HEK293 (cell line): ENCODE results near the gene FNDC3A.

Source experiments
- CTCF ChIA-PET: fragments of 350-600 bp; formaldehyde crosslinking; extraction: SDS; loops from one replicate; lab custom pipeline; 2021; ENCODE audit warnings: antibody characterized with exemption; lab: Yijun Ruan, JAX
- POLR2A ChIA-PET: fragments of 300-600 bp; formaldehyde crosslinking; extraction: SDS; loops from one replicate; lab custom pipeline; 2020; ENCODE audit warnings: antibody characterized with exemption, inconsistent platforms; lab: Yijun Ruan, JAX
- H3K27ac ChIP-seq: fragments of 200-500 bp; sonication (Bioruptor generic); 2 replicates; pipeline ENCODE4 v1.5.1; 2014; ENCODE audit warnings: low read depth, low read length, control low read depth, inconsistent platforms; ENCODE audit errors: extremely low read depth
- H3K36me3 ChIP-seq, 2 experiments: fragments of 200-500 bp in 1 of 2; sonication (Bioruptor generic) in 1 of 2; 1 replicate in 1 of 2; 2 replicates in 1 of 2; pipeline ENCODE4 v1.5.1; 2014 to 2017; ENCODE audit warnings: inconsistent platforms in 2 of 2, low read length in 2 of 2; ENCODE audit not compliant: control insufficient read depth in 2 of 2, insufficient read depth in 1 of 2
- H3K4me1 ChIP-seq: fragments of 200-500 bp; sonication (Bioruptor generic); 2 replicates; pipeline ENCODE4 v1.5.1; 2014; ENCODE audit warnings: mild to moderate bottlenecking, low read length, inconsistent platforms; ENCODE audit not compliant: control insufficient read depth, insufficient read depth
- H3K4me3 ChIP-seq: 2 replicates; pipeline ENCODE4 v1.5.1; 2011; ENCODE audit warnings: low read depth, mild to moderate bottlenecking, control low read depth, low read length, moderate library complexity
- H3K9me3 ChIP-seq: fragments of 200-500 bp; sonication (Bioruptor generic); 2 replicates; pipeline ENCODE4 v1.5.1; 2014; ENCODE audit warnings: low read depth, low read length, inconsistent platforms; ENCODE audit not compliant: control insufficient read depth, insufficient read depth
- HOXC10 ChIP-seq: sonication (generic); formaldehyde crosslinking; IDR thresholded peaks from 2 replicates; pipeline ENCODE4 v1.8.1; 2023; ENCODE audit warnings: mild to moderate bottlenecking, missing genetic modification reagents
- SALL2 ChIP-seq: fragments of 450-650 bp; formaldehyde crosslinking; IDR thresholded peaks from 2 replicates; pipeline ENCODE4 v1.5.0; 2017; ENCODE audit warnings: missing biosample characterization, mild to moderate bottlenecking, missing genetic modification characterization, borderline replicate concordance
- SETDB1 ChIP-seq: IDR thresholded peaks from one replicate; pipeline ENCODE4 v1.6.1; 2017; ENCODE audit warnings: mild to moderate bottlenecking, low read length, moderate library complexity, mixed read lengths; ENCODE audit not compliant: insufficient read length
- YY2 ChIP-seq: fragments of 450-650 bp; formaldehyde crosslinking; IDR thresholded peaks from 2 replicates; pipeline ENCODE4 v1.5.1; 2016; ENCODE audit warnings: missing biosample characterization, missing genetic modification characterization
- ZFP3 ChIP-seq: fragments of 450-650 bp; formaldehyde crosslinking; IDR thresholded peaks from 2 replicates; pipeline ENCODE4 v1.5.1; 2016; ENCODE audit warnings: low read depth, missing biosample characterization, missing genetic modification characterization
- ZFP37 ChIP-seq: fragments of 450-650 bp; formaldehyde crosslinking; IDR thresholded peaks from 2 replicates; pipeline ENCODE4 v1.5.1; 2016; ENCODE audit warnings: missing biosample characterization, missing genetic modification characterization
- ZNF416 ChIP-seq: fragments of 450-650 bp; formaldehyde crosslinking; IDR thresholded peaks from 2 replicates; pipeline ENCODE4 v1.5.1; 2016; ENCODE audit warnings: missing biosample characterization, missing genetic modification characterization
- ZNF433 ChIP-seq: fragments of 450-650 bp; formaldehyde crosslinking; IDR thresholded peaks from 2 replicates; pipeline ENCODE4 v1.5.1; 2016; ENCODE audit warnings: missing biosample characterization, missing genetic modification characterization, low read depth
- ZNF48 ChIP-seq: fragments of 450-650 bp; formaldehyde crosslinking; IDR thresholded peaks from 2 replicates; pipeline ENCODE4 v1.5.1; 2016; ENCODE audit warnings: missing biosample characterization, missing genetic modification characterization
- ZNF548 ChIP-seq: fragments of 450-650 bp; formaldehyde crosslinking; IDR thresholded peaks from 2 replicates; pipeline ENCODE4 v1.5.1; 2016; ENCODE audit warnings: missing biosample characterization, missing genetic modification characterization
- TF ChIP-seq, protein P1 (sequence below): fragments of 450-650 bp; formaldehyde crosslinking; IDR thresholded peaks from 2 replicates; pipeline ENCODE4 v1.5.1; 2016; ENCODE audit warnings: missing biosample characterization, missing genetic modification characterization
- TF ChIP-seq, protein P2 (sequence below): fragments of 450-650 bp; formaldehyde crosslinking; IDR thresholded peaks from 2 replicates; pipeline ENCODE4 v1.5.1; 2017; ENCODE audit warnings: missing biosample characterization, missing genetic modification characterization
- TF ChIP-seq, protein P3 (sequence below): fragments of 450-650 bp; formaldehyde crosslinking; IDR thresholded peaks from 2 replicates; pipeline ENCODE4 v1.5.1; 2017; ENCODE audit warnings: missing biosample characterization, missing genetic modification characterization
- TF ChIP-seq, protein P4 (sequence below): fragments of 450-650 bp; formaldehyde crosslinking; IDR thresholded peaks from 2 replicates; pipeline ENCODE4 v1.5.1; 2016; ENCODE audit warnings: missing biosample characterization, missing genetic modification characterization
- TF ChIP-seq, protein P5 (sequence below): fragments of 450-650 bp; formaldehyde crosslinking; IDR thresholded peaks from 2 replicates; pipeline ENCODE4 v1.5.1; 2016; ENCODE audit warnings: missing biosample characterization, missing genetic modification characterization
- TF ChIP-seq, protein P6 (sequence below): fragments of 450-650 bp; formaldehyde crosslinking; IDR thresholded peaks from 2 replicates; pipeline ENCODE4 v1.5.1; 2016; ENCODE audit warnings: missing biosample characterization, missing genetic modification characterization, borderline replicate concordance

The FNDC3A gene

DNA sequence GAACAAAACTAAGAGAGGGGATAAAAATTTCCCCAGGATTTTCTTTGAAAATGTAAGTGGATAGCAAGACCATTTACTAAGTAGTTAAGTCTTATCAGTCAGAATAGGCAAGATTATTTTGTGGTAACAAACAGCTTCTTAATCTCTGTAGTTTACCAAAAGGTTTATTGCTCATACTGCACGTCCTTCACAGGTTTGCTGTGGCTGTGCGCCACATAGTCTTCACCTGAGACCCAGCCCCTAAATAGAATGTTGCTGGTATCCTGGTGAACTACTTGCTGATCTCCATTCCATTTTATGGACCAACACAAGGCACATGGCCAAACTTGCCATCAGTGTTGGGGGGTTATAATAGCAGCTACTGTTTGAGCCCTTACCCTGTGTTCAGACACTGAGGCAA, 44.6 kb downstream of the FNDC3A start:
- Histone ChIP-seq H3K4me1 (no peaks in the 10 kb centered on the region), H3K4me3 (no peak overlapping the region), H3K9me3 (no peaks in the 10 kb centered on the region; the same call in 1 of the 2 replicates), H3K36me3 (no peaks in the 10 kb centered on the region), H3K27ac (no peak overlapping the region)
- TF ChIP-seq, protein P1, sequence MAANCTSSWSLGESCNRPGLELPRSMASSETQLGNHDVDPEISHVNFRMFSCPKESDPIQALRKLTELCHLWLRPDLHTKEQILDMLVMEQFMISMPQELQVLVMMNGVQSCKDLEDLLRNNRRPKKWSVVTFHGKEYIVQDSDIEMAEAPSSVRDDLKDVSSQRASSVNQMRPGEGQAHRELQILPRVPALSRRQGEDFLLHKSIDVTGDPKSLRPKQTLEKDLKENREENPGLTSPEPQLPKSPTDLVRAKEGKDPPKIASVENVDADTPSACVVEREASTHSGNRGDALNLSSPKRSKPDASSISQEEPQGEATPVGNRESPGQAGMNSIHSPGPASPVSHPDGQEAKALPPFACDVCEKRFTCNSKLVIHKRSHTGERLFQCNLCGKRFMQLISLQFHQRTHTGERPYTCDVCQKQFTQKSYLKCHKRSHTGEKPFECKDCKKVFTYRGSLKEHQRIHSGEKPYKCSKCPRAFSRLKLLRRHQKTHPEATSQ: no peak
- TF ChIP-seq ZNF48 (tag by site-specific recombination) (no peak), ZFP3 (tag by site-specific recombination) (no peak), HOXC10 (CRISPR knock-in tag) (no peak), ZNF416 (tag by site-specific recombination) (no peak), SALL2 (no peak), YY2 (tag by site-specific recombination) (no peak), ZNF433 (tag by site-specific recombination) (no peak), SETDB1 (no peak), ZFP37 (tag by site-specific recombination) (no peak), ZNF548 (no peak)
- TF ChIP-seq, protein P2, sequence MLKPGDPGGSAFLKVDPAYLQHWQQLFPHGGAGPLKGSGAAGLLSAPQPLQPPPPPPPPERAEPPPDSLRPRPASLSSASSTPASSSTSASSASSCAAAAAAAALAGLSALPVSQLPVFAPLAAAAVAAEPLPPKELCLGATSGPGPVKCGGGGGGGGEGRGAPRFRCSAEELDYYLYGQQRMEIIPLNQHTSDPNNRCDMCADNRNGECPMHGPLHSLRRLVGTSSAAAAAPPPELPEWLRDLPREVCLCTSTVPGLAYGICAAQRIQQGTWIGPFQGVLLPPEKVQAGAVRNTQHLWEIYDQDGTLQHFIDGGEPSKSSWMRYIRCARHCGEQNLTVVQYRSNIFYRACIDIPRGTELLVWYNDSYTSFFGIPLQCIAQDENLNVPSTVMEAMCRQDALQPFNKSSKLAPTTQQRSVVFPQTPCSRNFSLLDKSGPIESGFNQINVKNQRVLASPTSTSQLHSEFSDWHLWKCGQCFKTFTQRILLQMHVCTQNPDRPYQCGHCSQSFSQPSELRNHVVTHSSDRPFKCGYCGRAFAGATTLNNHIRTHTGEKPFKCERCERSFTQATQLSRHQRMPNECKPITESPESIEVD (tag by site-specific recombination): no peak
- TF ChIP-seq, protein P3, sequence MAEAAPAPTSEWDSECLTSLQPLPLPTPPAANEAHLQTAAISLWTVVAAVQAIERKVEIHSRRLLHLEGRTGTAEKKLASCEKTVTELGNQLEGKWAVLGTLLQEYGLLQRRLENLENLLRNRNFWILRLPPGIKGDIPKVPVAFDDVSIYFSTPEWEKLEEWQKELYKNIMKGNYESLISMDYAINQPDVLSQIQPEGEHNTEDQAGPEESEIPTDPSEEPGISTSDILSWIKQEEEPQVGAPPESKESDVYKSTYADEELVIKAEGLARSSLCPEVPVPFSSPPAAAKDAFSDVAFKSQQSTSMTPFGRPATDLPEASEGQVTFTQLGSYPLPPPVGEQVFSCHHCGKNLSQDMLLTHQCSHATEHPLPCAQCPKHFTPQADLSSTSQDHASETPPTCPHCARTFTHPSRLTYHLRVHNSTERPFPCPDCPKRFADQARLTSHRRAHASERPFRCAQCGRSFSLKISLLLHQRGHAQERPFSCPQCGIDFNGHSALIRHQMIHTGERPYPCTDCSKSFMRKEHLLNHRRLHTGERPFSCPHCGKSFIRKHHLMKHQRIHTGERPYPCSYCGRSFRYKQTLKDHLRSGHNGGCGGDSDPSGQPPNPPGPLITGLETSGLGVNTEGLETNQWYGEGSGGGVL (tag by site-specific recombination): no peak
- TF ChIP-seq, protein P4, sequence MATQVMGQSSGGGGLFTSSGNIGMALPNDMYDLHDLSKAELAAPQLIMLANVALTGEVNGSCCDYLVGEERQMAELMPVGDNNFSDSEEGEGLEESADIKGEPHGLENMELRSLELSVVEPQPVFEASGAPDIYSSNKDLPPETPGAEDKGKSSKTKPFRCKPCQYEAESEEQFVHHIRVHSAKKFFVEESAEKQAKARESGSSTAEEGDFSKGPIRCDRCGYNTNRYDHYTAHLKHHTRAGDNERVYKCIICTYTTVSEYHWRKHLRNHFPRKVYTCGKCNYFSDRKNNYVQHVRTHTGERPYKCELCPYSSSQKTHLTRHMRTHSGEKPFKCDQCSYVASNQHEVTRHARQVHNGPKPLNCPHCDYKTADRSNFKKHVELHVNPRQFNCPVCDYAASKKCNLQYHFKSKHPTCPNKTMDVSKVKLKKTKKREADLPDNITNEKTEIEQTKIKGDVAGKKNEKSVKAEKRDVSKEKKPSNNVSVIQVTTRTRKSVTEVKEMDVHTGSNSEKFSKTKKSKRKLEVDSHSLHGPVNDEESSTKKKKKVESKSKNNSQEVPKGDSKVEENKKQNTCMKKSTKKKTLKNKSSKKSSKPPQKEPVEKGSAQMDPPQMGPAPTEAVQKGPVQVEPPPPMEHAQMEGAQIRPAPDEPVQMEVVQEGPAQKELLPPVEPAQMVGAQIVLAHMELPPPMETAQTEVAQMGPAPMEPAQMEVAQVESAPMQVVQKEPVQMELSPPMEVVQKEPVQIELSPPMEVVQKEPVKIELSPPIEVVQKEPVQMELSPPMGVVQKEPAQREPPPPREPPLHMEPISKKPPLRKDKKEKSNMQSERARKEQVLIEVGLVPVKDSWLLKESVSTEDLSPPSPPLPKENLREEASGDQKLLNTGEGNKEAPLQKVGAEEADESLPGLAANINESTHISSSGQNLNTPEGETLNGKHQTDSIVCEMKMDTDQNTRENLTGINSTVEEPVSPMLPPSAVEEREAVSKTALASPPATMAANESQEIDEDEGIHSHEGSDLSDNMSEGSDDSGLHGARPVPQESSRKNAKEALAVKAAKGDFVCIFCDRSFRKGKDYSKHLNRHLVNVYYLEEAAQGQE (tag by site-specific recombination): no peak
- TF ChIP-seq, protein P5, sequence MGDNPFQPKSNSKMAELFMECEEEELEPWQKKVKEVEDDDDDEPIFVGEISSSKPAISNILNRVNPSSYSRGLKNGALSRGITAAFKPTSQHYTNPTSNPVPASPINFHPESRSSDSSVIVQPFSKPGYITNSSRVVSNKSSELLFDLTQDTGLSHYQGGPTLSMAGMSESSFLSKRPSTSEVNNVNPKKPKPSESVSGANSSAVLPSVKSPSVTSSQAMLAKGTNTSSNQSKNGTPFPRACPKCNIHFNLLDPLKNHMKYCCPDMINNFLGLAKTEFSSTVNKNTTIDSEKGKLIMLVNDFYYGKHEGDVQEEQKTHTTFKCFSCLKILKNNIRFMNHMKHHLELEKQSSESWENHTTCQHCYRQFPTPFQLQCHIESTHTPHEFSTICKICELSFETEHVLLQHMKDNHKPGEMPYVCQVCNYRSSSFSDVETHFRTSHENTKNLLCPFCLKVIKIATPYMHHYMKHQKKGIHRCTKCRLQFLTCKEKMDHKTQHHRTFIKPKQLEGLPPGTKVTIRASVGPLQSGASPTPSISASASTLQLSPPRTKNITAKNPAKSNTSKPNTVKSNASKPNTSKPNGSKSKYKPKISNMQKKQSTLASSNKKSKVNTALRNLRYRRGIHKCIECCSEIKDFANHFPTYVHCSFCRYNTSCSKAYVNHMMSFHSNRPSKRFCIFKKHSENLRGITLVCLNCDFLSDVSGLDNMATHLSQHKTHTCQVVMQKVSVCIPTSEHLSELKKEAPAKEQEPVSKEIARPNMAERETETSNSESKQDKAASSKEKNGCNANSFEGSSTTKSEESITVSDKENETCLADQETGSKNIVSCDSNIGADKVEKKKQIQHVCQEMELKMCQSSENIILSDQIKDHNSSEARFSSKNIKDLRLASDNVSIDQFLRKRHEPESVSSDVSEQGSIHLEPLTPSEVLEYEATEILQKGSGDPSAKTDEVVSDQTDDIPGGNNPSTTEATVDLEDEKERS: no peak
- TF ChIP-seq, protein P6, sequence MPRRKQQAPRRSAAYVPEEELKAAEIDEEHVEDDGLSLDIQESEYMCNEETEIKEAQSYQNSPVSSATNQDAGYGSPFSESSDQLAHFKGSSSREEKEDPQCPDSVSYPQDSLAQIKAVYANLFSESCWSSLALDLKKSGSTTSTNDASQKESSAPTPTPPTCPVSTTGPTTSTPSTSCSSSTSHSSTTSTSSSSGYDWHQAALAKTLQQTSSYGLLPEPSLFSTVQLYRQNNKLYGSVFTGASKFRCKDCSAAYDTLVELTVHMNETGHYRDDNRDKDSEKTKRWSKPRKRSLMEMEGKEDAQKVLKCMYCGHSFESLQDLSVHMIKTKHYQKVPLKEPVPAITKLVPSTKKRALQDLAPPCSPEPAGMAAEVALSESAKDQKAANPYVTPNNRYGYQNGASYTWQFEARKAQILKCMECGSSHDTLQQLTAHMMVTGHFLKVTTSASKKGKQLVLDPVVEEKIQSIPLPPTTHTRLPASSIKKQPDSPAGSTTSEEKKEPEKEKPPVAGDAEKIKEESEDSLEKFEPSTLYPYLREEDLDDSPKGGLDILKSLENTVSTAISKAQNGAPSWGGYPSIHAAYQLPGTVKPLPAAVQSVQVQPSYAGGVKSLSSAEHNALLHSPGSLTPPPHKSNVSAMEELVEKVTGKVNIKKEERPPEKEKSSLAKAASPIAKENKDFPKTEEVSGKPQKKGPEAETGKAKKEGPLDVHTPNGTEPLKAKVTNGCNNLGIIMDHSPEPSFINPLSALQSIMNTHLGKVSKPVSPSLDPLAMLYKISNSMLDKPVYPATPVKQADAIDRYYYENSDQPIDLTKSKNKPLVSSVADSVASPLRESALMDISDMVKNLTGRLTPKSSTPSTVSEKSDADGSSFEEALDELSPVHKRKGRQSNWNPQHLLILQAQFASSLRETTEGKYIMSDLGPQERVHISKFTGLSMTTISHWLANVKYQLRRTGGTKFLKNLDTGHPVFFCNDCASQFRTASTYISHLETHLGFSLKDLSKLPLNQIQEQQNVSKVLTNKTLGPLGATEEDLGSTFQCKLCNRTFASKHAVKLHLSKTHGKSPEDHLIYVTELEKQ (tag by site-specific recombination): no peak
- ChIA-PET CTCF (no interaction called here), POLR2A (no interaction called here)
